GM23338 (cell line): ENCODE measurements around the gene CD4. TPM values are rescaled to one million over a fixed set of nuclear protein-coding genes. Genes with fewer than 3 reads are reported as not detected.

ENCODE experiments used
- ATAC-seq: fragments of 200-7000 bp; cut with Tn5 transposase; 3 replicates; pipeline ENCODE4 v1.9.1; 2020
- DNase-seq: peaks from one replicate; pipeline ENCODE4 v3.0.0-alpha.2; 2015; ENCODE audit warnings: low spot score
- H2AFZ ChIP-seq: fragments of 200-600 bp; sonication (generic); 2 replicates; pipeline ENCODE4 v1.8.0; 2016; ENCODE audit warnings: antibody characterized with exemption, mild to moderate bottlenecking, moderate library complexity
- H3F3A ChIP-seq: fragments of 200-600 bp; sonication (generic); replicated peaks from 2 replicates; pipeline ENCODE4 v1.8.0; 2017; ENCODE audit warnings: antibody characterized with exemption, mixed run types, low read depth
- H3K27ac ChIP-seq: fragments of 200-600 bp; sonication (generic); 2 replicates; pipeline ENCODE4 v1.6.1; 2016; ENCODE audit warnings: low read depth
- H3K27me3 ChIP-seq: fragments of 200-600 bp; sonication (generic); 2 replicates; pipeline ENCODE4 v1.8.0; 2016; ENCODE audit warnings: mild to moderate bottlenecking, mixed run types, moderate library complexity; ENCODE audit not compliant: insufficient read depth
- H3K36me3 ChIP-seq: fragments of 200-600 bp; sonication (generic); 2 replicates; pipeline ENCODE4 v1.8.0; 2016; ENCODE audit warnings: mild to moderate bottlenecking; ENCODE audit not compliant: insufficient read depth
- H3K4me1 ChIP-seq: fragments of 200-600 bp; sonication (generic); 2 replicates; pipeline ENCODE4 v1.8.0; 2016; ENCODE audit warnings: mild to moderate bottlenecking, moderate library complexity; ENCODE audit not compliant: insufficient read depth
- H3K4me2 ChIP-seq: fragments of 200-600 bp; sonication (generic); 2 replicates; pipeline ENCODE4 v1.7.1; 2017; ENCODE audit warnings: mixed run types
- H3K4me3 ChIP-seq: fragments of 200-600 bp; sonication (generic); 2 replicates; pipeline ENCODE4 v1.6.1; 2016; ENCODE audit warnings: mixed run types
- H3K79me2 ChIP-seq: fragments of 200-600 bp; sonication (generic); replicated peaks from 2 replicates; pipeline ENCODE4 v1.8.0; 2017; ENCODE audit warnings: mild to moderate bottlenecking; ENCODE audit not compliant: insufficient read depth
- H3K9me2 ChIP-seq: fragments of 200-600 bp; sonication (generic); 2 replicates; pipeline ENCODE4 v1.8.0; 2017; ENCODE audit not compliant: insufficient read depth
- H4K20me1 ChIP-seq: fragments of 200-600 bp; sonication (generic); replicated peaks from 2 replicates; pipeline ENCODE4 v1.8.0; 2017; ENCODE audit warnings: mild to moderate bottlenecking; ENCODE audit not compliant: insufficient read depth
- H3K27ac Mint-ChIP-seq: 2 replicates; pipeline ENCODE4 v1.8.0; 2020; ENCODE audit warnings: inconsistent platforms, mild to moderate bottlenecking, moderate library complexity, mixed read lengths
- H3K27me3 Mint-ChIP-seq: 3 replicates; pipeline ENCODE4 v1.8.0; 2022; ENCODE audit warnings: low read depth, mild to moderate bottlenecking, moderate library complexity, mixed read lengths, inconsistent platforms; ENCODE audit not compliant: insufficient read depth, poor library complexity
- H3K36me3 Mint-ChIP-seq: 3 replicates; pipeline ENCODE4 v1.8.0; 2021; ENCODE audit warnings: low read depth, mild to moderate bottlenecking, inconsistent platforms, moderate library complexity, mixed read lengths
- H3K4me1 Mint-ChIP-seq: 3 replicates; pipeline ENCODE4 v1.8.0; 2020; ENCODE audit warnings: mild to moderate bottlenecking, inconsistent platforms, mixed read lengths
- H3K4me3 Mint-ChIP-seq: 3 replicates; pipeline ENCODE4 v1.8.0; 2021; ENCODE audit warnings: moderate library complexity, mild to moderate bottlenecking, inconsistent platforms, mixed read lengths
- H3K9me3 Mint-ChIP-seq: 3 replicates; pipeline ENCODE4 v1.8.0; 2020; ENCODE audit warnings: moderate library complexity, mild to moderate bottlenecking, inconsistent platforms, mixed read lengths
- CREB1 ChIP-seq: fragments of 250-450 bp; sonication (Bioruptor Pico); IDR thresholded peaks from 2 replicates; pipeline ENCODE4 v1.5.0; 2020; ENCODE audit warnings: low read depth, mild to moderate bottlenecking, moderate library complexity
- CTCF ChIP-seq, 2 experiments: fragments of 200-600 bp in 1 of 2; sonication (generic) in 1 of 2; conservative IDR thresholded peaks; 2 replicates each; pipeline versions ENCODE4 v1.5.1 to v1.6.1; 2016 to 2017; ENCODE audit warnings: antibody characterized with exemption in 2 of 2, low read depth in 2 of 2, mild to moderate bottlenecking in 2 of 2, moderate library complexity in 1 of 2
- ETS1 ChIP-seq: IDR thresholded peaks from 2 replicates; pipeline ENCODE4 v1.6.1; 2016; ENCODE audit warnings: antibody characterized with exemption
- EZH2 ChIP-seq: fragments of 200-600 bp; sonication (generic); IDR thresholded peaks from one replicate; pipeline ENCODE4 v1.8.0; 2017; ENCODE audit warnings: antibody characterized with exemption, mild to moderate bottlenecking, low read depth; ENCODE audit not compliant: unreplicated experiment
- EZH2phosphoT487 ChIP-seq: fragments of 200-600 bp; sonication (generic); IDR thresholded peaks from one replicate; pipeline ENCODE4 v1.8.1; 2018; ENCODE audit warnings: antibody characterized with exemption; ENCODE audit not compliant: unreplicated experiment
- JUNB ChIP-seq: IDR thresholded peaks from one replicate; pipeline ENCODE4 v1.6.1; 2016; ENCODE audit warnings: antibody characterized with exemption; ENCODE audit not compliant: unreplicated experiment
- NANOG ChIP-seq: IDR thresholded peaks from 2 replicates; pipeline ENCODE4 v1.6.1; 2016; ENCODE audit warnings: antibody characterized with exemption, borderline replicate concordance
- POLR2AphosphoS5 ChIP-seq: IDR thresholded peaks from 2 replicates; pipeline ENCODE4 v1.6.1; 2016; ENCODE audit warnings: antibody characterized with exemption, low read depth
- STAT1 ChIP-seq: IDR thresholded peaks from one replicate; pipeline ENCODE4 v1.6.1; 2016; ENCODE audit warnings: antibody characterized with exemption; ENCODE audit not compliant: unreplicated experiment
- ZNF114 ChIP-seq: fragments of 250-450 bp; sonication (Bioruptor Pico); IDR thresholded peaks from 2 replicates; pipeline ENCODE4 v1.5.0; 2020; ENCODE audit warnings: mild to moderate bottlenecking, moderate library complexity
- ZNF331 ChIP-seq: fragments of 250-450 bp; sonication (Bioruptor Pico); IDR thresholded peaks from 2 replicates; pipeline ENCODE4 v1.5.0; 2020; ENCODE audit warnings: low read depth, mild to moderate bottlenecking, moderate library complexity
- polyA plus RNA-seq: library from polyadenylated mRNA; unstranded; fragments of >200 nt; fragmentation: Nextera tagmentation; extraction: Ambion mirVana; gene quantifications from 2 replicates; pipeline ENCODE4 v1.2.1, GENCODE V29; 2016
- total RNA-seq: library from RNA; depleted of rRNA; stranded (reverse); fragments of >200 nt; shearing (Covaris generic); gene quantifications from 2 replicates; pipeline ENCODE4 v1.2.3, GENCODE V29; 2014
- TF ChIP-seq, protein P1 (sequence below): fragments of 250-450 bp; sonication (Bioruptor Pico); IDR thresholded peaks from 2 replicates; pipeline ENCODE4 v1.5.0; 2020; ENCODE audit warnings: mild to moderate bottlenecking, moderate library complexity
- TF ChIP-seq, protein P2 (sequence below): IDR thresholded peaks from one replicate; pipeline ENCODE4 v1.6.1; 2018; ENCODE audit warnings: antibody characterized with exemption; ENCODE audit not compliant: unreplicated experiment

CD4 gene
- total and polyA plus RNA-seq, 2 experiments from 2014 or later, result 1.5 to 2.0 TPM

DNA sequence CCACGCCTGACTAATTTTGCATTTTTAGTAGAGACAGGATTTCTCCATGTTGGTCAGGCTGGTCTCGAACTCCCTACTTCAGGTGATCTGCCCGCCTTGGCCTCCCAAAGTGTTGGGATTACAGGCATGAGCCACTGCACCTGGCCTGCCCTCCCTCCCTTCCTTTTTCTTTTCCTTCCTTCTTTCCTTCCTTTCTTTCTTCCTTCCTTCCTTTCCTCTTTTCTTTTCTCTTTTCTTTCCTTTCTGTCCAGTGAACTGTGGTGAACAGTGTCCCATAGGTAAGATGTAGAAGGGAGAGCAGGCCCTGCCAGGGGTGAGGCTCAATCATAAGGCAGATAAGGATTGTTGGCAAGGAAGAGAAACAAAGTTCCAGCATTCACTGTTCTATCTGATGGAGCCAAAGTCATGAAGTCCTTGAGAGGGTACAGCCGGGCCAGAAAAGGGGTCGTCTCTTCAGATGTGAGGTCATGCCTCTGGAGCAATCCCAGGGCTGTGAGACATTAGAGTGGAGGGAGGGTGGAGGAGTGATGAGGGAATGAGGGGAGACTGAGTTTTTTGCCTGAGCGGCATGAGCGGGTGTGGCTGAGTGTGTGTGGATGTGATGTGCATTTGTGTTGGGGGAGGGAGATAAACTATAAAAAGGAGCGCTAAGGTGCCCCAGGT is 32.2 kb upstream of the CD4 start:
- no peak for ATAC-seq
- H3K4me2 ChIP-seq, result no peak overlapping the region
- peaks cover 6% of the 10 kb centered on the region for H3K79me2 ChIP-seq
- H3K9me2 ChIP-seq, result peaks cover 5% of the 10 kb centered on the region
- no peaks in the 10 kb centered on the region; the same call in 1 of the 2 replicates for H3F3A ChIP-seq
- DNase-seq, result no peak
- no peak overlapping the region for H2AFZ ChIP-seq
- no peaks in the 10 kb centered on the region for H3K9me3 Mint-ChIP-seq
- peaks cover 4% of the 10 kb centered on the region; the same call in 2 of the 3 replicates for H3K36me3 Mint-ChIP-seq
- no peak overlapping the region; the same call in 1 of the 2 replicates for H3K27ac Mint-ChIP-seq
- TF ChIP-seq EZH2 (no peak), ZNF331 (CRISPR knock-in tag) (no peak), ETS1 (no peak), ZNF114 (no peak), STAT1 (no peak), NANOG (no peak), CTCF (conservative IDR thresholded peaks at IDR 0.05; ENCODE audit: low read depth in 2 of 2) (no peak), EZH2phosphoT487 (no peak), JUNB (no peak), POLR2AphosphoS5 (no peak), CREB1 (CRISPR knock-in tag) (no peak)
- TF ChIP-seq, protein P1, sequence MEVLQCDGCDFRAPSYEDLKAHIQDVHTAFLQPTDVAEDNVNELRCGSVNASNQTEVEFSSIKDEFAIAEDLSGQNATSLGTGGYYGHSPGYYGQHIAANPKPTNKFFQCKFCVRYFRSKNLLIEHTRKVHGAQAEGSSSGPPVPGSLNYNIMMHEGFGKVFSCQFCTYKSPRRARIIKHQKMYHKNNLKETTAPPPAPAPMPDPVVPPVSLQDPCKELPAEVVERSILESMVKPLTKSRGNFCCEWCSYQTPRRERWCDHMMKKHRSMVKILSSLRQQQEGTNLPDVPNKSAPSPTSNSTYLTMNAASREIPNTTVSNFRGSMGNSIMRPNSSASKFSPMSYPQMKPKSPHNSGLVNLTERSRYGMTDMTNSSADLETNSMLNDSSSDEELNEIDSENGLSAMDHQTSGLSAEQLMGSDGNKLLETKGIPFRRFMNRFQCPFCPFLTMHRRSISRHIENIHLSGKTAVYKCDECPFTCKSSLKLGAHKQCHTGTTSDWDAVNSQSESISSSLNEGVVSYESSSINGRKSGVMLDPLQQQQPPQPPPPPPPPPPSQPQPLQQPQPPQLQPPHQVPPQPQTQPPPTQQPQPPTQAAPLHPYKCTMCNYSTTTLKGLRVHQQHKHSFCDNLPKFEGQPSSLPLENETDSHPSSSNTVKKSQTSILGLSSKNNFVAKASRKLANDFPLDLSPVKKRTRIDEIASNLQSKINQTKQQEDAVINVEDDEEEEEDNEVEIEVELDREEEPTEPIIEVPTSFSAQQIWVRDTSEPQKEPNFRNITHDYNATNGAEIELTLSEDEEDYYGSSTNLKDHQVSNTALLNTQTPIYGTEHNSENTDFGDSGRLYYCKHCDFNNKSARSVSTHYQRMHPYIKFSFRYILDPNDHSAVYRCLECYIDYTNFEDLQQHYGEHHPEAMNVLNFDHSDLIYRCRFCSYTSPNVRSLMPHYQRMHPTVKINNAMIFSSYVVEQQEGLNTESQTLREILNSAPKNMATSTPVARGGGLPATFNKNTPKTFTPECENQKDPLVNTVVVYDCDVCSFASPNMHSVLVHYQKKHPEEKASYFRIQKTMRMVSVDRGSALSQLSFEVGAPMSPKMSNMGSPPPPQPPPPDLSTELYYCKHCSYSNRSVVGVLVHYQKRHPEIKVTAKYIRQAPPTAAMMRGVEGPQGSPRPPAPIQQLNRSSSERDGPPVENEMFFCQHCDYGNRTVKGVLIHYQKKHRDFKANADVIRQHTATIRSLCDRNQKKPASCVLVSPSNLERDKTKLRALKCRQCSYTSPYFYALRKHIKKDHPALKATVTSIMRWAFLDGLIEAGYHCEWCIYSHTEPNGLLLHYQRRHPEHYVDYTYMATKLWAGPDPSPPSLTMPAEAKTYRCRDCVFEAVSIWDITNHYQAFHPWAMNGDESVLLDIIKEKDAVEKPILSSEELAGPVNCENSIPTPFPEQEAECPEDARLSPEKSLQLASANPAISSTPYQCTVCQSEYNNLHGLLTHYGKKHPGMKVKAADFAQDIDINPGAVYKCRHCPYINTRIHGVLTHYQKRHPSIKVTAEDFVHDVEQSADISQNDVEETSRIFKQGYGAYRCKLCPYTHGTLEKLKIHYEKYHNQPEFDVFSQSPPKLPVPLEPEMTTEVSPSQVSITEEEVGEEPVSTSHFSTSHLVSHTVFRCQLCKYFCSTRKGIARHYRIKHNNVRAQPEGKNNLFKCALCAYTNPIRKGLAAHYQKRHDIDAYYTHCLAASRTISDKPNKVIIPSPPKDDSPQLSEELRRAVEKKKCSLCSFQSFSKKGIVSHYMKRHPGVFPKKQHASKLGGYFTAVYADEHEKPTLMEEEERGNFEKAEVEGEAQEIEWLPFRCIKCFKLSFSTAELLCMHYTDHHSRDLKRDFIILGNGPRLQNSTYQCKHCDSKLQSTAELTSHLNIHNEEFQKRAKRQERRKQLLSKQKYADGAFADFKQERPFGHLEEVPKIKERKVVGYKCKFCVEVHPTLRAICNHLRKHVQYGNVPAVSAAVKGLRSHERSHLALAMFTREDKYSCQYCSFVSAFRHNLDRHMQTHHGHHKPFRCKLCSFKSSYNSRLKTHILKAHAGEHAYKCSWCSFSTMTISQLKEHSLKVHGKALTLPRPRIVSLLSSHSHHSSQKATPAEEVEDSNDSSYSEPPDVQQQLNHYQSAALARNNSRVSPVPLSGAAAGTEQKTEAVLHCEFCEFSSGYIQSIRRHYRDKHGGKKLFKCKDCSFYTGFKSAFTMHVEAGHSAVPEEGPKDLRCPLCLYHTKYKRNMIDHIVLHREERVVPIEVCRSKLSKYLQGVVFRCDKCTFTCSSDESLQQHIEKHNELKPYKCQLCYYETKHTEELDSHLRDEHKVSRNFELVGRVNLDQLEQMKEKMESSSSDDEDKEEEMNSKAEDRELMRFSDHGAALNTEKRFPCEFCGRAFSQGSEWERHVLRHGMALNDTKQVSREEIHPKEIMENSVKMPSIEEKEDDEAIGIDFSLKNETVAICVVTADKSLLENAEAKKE (CRISPR knock-in tag), result no peak
- TF ChIP-seq, protein P2, sequence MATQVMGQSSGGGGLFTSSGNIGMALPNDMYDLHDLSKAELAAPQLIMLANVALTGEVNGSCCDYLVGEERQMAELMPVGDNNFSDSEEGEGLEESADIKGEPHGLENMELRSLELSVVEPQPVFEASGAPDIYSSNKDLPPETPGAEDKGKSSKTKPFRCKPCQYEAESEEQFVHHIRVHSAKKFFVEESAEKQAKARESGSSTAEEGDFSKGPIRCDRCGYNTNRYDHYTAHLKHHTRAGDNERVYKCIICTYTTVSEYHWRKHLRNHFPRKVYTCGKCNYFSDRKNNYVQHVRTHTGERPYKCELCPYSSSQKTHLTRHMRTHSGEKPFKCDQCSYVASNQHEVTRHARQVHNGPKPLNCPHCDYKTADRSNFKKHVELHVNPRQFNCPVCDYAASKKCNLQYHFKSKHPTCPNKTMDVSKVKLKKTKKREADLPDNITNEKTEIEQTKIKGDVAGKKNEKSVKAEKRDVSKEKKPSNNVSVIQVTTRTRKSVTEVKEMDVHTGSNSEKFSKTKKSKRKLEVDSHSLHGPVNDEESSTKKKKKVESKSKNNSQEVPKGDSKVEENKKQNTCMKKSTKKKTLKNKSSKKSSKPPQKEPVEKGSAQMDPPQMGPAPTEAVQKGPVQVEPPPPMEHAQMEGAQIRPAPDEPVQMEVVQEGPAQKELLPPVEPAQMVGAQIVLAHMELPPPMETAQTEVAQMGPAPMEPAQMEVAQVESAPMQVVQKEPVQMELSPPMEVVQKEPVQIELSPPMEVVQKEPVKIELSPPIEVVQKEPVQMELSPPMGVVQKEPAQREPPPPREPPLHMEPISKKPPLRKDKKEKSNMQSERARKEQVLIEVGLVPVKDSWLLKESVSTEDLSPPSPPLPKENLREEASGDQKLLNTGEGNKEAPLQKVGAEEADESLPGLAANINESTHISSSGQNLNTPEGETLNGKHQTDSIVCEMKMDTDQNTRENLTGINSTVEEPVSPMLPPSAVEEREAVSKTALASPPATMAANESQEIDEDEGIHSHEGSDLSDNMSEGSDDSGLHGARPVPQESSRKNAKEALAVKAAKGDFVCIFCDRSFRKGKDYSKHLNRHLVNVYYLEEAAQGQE, result no peak
- no peaks in the 10 kb centered on the region for H3K27me3 ChIP-seq
- H3K4me1 Mint-ChIP-seq, result peaks cover 28% of the 10 kb centered on the region
- peaks cover 16% of the 10 kb centered on the region for H3K4me1 ChIP-seq
- H3K36me3 ChIP-seq, result no peaks in the 10 kb centered on the region
- no peak overlapping the region for H3K4me3 ChIP-seq
- peaks cover 22% of the 10 kb centered on the region for H3K27me3 Mint-ChIP-seq
- H4K20me1 ChIP-seq, result 0 out of 2 replicates have a peak, but pooled peaks cover 2% of the 10 kb centered on the region
- no peak overlapping the region; the same call in 1 of the 2 replicates for H3K27ac ChIP-seq
- H3K4me3 Mint-ChIP-seq, result no peak overlapping the region; the same call in 2 of the 3 replicates
